Activated CD8-positive, alpha-beta memory T cell treated with anti-CD3 and anti-CD28 coated beads for 4 hours (primary cell): ENCODE data around the gene SLCO2B1.

Experiments used
- DNase-seq, 2 donors: peaks; one replicate each; pipeline ENCODE4 v3.0.0-alpha.2; 2020; ENCODE audit warnings: low read depth in 2 of 2

SLCO2B1 gene

GRCh38 chr11:75193271-75193670, 42.4 kb downstream of the SLCO2B1 start:
- no peak for DNase-seq

GRCh38 chr11:75193711-75194110, 42.8 kb downstream of the SLCO2B1 start:
- DNase-seq, result no peak

DNA sequence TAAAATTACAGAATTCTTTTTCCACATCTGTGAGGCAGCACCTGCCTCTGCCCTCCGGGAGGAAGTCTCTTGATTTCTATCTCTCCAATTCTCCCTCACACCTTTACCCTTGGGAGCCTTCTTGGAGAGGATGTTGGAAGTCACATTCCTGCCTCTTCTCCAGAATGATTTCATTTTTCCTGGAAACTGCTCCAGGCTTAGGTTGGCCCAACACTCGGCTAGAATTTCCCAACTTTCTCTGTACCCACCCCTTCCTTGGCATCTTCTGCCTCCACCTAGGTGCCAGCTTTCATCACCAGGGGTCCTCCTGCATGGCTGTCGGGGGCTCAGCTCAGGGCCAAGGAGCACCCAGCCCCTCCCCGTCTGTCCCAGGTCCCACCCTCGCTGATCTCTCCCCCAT, 43.2 kb downstream of the SLCO2B1 start:
- DNase-seq, result no peak

DNA sequence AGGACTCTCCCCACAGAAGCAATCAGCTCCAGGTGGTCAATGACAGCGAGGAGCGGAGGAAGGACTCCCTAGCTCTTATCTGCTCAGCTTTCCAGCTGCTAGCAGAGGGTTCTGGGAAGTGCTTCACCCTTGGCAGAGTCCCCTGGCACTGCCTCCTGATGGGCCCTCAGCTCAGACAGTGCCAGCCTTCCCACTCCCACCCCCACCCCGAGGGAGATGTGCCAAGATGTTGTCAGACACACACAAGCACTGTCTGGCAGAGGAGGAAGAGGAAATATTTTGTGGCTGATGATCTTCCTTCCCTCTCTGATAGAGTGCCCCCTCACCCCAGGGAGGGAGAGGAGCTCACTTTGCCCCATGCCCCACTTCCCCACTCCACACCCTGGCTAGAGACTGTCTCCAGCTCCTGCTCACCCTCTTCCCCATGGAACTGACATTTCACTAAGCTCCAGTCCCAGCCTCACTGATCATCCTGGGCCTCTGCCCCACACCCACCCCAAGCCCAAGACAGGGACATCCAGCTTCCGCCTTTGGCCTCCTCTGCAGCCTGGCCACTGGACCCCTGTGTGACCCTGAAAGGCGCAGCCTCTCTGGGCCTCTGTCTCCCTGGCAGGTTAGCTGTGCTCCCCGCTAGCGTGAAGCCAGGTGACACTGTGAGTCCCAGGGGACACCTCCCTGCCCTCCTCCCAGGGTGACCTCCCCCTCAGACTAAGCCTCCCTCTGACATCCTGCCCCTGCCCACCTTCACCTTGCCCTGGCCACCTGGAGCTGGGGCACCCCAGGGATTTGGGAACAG, 44.5 kb downstream of the SLCO2B1 start:
- DNase-seq, result no peak

GRCh38 chr11:75196426-75196825, 45.5 kb downstream of the SLCO2B1 start:
- no peak for DNase-seq

- no peak for DNase-seq
Observed at GRCh38 chr11:75197512-75198277, 46.8 kb downstream of the SLCO2B1 start.

DNA sequence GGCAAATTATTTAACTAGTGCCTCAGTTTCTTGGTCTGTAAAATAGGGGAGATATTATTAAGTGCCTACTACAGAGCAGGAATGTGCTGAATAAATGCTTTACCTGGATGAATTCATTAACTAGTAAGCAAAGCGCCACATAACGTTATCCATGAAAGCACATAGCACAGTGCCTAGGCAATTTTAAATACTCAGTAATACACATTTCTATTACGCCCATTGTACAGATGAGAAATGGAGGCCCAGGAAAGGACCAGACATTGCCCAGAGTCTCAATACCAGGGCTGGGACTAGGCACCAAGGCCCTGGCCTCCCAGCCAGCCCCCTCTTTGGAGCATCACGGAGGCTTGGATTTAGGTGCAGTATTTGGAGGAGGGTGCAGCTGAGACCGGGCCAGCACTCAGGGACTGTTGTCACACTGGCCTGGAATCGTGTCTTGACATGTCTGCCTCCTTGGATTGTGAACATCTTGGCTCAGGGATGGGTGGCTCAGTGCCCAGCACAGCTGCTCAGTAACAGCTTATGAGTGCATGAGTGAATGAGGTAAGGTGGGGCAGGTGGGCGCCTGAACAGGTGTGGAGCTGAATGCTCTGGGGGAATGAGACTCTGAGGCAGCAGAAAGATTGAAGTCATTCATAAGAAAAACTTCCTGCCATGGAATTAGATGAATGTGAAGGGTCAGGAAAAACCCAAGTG, 47.5 kb downstream of the SLCO2B1 start:
- DNase-seq, result no peak

- no peak for DNase-seq
Observed at GRCh38 chr11:75199412-75199955, 48.6 kb downstream of the SLCO2B1 start.

- DNase-seq, result no peak
Observed at GRCh38 chr11:75200051-75200450, 49.1 kb downstream of the SLCO2B1 start.

- DNase-seq, result no peak
Observed at GRCh38 chr11:75200531-75200930, 49.6 kb downstream of the SLCO2B1 start.

- no peak for DNase-seq
Observed at GRCh38 chr11:75201771-75202170, 50.9 kb downstream of the SLCO2B1 start.

DNA sequence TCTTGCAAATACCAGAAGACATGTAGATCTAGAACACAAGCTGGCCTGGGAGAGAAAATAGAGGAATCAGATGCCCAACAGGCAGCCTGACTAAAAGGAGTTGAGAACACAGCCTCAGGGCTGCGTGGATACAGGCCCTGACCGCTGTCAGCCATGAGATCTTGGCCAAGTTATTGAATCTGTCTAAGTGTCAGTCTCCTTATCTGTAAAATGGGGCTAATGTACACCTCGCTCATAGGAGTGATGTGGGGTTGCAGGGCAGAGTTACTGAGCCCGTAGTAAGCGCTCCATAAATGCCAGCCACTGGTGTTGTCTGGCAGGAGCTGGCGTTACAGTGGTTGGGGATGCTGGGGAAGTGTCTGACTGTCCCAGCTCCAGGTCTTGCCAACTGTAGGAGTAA, 51.3 kb downstream of the SLCO2B1 start:
- no peak for DNase-seq

- DNase-seq, result no peak
Observed at GRCh38 chr11:75203138-75203537, 52.2 kb downstream of the SLCO2B1 start.

DNA sequence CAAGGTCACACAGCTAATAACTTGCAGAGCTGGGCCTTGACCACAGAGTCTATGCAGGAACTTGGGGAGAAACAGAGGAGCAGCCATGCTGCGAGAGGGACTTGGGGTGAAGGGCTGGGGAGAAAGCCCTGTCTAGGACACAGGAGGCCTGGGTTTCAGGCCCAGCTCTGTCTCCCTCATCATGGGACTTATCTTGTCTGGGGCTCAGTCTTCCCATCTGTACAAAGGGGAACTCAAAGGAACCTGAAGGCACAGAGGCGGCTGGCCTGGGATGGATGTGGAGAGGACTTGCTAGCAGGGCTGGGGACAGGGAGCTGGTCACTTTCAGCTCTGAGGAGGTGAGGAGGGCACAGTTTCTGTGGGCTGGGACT, 52.7 kb downstream of the SLCO2B1 start:
- DNase-seq, result no peak

- DNase-seq, result no peak
Observed at GRCh38 chr11:75204012-75204674, 53.2 kb downstream of the SLCO2B1 start.

GRCh38 chr11:75204685-75205563, 54.0 kb downstream of the SLCO2B1 start:
- peak; percentile 55 to 66 for DNase-seq

GRCh38 chr11:75205564-75206020, 54.7 kb downstream of the SLCO2B1 start:
- no peak for DNase-seq

DNA sequence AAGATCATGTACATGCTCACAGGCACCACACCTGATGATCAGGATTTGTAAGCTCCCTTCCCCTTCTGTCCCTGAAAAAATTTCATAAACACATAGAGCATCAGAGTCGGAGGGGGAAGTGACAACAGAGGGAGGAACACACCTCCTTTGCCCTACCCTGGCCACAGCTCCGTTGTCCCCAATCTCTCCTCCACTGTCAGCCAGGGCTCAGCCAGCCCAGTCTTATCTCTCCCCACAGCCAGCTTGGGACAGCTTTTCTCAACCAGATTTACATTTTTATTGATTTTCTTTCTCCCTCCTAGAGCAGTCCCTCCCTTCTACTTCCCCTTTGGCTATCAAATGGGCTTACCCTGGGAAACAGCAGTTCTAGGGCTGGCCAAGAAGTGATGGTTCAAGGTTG, 57.5 kb downstream of the SLCO2B1 start:
- no peak for DNase-seq

DNA sequence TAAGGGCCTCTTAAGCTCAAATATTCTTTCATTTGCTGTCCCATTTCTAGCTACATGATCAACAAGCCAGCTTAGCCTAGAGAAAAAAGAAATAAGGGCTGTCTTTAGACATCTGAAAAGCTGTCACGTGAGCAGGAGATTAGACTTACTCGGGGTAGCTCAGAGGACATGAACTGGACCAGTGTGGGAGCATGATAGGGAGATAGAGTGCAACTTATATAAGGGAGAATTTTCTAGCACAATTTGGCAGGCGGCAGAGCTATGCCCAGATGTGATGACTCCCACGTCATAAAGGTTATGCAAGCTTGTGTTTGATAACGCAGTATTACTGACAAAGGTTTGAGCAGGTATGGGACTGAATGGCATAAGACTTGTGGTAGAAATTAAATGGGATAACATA, 61.5 kb downstream of the SLCO2B1 start:
- DNase-seq, result no peak

DNA sequence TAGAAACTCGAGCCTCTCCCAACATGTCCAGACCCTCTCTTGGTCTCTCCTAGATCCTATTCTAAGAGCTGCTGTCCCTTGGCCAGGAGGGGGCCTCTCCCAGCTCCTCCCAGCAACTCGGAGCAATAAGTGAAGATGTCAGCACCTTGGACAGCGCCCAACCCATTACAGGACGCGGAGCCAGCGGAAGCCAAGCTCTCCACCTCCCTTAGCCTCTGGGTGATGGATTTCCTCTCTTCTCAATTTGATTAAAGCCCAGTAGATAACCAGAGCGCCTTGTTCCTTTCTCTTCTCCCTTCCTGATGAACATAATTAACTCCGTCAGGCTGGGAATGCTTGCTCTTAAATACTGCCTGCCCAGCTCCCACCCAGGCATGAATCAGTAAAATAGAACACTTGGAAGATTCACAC, 63.5 kb downstream of the SLCO2B1 start:
- DNase-seq, result peak; percentile 31 to 44

- no peak for DNase-seq
Observed at GRCh38 chr11:75214843-75215242, 63.9 kb downstream of the SLCO2B1 start.
